Hypothalamus (tissue), 51 donors: ENCODE data around the gene STIM2.
"Not testable (repeated sequence)": the region's sequence is repeated elsewhere in the genome, so short reads cannot be mapped to it uniquely, and the experiment has no call there.

ENCODE experiments used
- DNase-seq, 51 donors: peaks; one replicate each; lab custom pipeline; 2025; lab: John Stamatoyannopoulos, UW

STIM2 gene

DNA sequence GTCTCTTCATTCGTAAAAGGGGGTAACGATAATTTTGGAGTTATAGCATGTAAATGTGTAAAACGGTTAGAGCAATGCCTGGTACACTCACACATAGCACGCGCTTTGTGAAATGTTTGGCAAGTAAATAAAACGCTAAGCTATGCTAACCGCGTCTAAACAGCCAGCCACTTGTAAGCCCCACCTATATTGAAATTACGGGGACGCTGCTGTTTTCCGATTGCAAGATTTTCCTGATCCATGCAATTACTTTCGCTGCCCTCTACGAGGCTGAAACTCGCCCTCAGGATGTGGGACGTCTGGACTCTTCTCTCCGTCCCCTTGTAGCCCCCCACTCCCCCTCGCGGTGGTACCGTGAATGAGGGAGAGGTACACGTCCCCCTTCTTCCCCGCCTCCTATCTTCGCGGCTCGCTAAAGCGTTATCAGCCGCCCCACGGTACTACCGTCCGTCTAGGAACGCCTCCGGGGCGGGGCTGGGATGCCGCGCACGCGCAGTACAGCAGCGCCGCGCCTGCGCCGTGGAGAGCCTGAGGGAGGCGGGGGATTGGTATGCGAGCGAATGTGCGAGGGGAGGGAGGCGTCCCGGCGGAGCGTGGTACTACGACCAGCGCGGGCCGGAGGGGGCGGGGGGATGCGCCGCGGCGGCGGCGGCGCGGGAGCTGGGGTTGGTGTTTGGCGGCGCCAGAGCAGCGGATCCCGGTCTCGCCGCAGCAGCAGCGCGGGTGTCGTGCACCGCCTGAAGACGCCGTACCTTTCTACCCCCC lies at the start of gene STIM2:
STIM2 (plus strand) TSS at position 685 of the 765 bp plus-strand sequence.
- DNase-seq: peak; percentile 63 to 99 (median 96)

GRCh38 chr4:26811571-26811970 lies 49.1 kb upstream of the STIM2 start:
- not testable (repeated sequence) for DNase-seq

DNA sequence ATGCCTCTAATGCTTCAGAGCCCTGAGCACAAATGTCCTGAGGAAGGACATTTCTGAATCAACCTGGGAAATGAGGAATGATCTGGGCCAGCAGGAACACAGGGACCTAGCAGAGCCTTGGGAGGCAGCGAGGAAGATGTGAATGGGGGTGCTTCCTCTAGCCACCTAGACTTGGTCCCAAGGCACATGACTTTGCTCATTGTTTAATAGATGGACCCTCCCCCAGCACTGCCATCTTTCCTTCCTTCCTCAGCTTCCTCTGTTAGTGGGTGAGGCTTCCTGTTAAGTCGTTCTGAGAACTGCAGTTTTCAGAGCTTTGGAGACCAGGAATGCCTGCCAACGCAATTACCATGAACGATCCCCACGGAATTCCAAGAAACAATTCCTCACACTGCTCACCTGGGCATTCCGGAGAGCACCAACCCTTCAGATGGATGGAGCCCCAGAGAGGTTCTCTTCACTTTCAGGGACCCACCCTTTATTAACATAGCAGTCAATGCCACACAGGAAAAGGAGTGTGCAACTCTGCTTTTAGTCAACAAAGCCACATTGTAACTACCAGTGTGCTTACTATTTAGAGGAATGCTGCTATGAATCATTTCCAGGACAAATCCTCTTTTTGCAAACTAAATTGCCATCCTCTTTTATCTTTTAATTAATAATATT lies 48.5 kb upstream of the STIM2 start:
- DNase-seq: no peak

DNA sequence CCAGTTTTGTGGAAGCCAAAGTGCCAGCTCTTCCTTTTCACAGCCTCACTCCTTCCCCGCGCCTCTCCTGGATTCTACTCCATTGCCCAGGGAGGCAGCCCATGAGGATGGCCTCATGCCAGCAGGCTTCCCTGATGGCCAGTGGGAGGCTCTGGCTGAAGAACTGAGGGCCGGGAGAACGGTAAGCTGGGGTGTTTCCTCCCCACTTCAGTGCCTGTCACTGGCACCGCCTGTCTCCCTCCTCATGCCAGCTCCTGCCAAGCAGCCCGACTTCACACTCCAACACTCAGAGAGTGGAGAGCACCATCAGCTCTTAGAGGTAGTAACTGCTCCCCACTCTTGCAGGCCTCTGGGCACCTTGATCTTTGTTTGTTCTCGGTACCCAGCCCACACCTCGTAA lies 46.9 kb upstream of the STIM2 start:
- peak in 4 of 51 donors; percentile 2 to 16 (median 5) for DNase-seq

DNA sequence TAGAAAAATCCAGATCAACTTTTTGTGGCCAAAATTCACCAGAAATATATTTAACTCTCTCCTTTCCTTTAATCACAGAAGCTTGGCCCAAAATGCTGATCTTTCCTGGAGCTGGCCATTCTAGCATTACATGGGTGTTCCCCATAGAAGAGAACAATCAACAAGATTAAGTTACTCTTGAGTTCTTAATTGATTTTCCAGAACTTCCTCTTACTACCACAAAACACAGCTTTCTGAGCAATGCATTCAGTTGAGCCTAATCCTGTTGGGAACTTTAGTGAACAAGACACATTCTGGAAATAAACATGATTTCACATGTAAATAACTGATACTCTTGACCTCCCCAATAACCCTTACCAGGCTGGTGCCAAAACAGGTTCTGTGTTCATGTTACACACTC lies 45.4 kb upstream of the STIM2 start:
- DNase-seq: no peak

DNA sequence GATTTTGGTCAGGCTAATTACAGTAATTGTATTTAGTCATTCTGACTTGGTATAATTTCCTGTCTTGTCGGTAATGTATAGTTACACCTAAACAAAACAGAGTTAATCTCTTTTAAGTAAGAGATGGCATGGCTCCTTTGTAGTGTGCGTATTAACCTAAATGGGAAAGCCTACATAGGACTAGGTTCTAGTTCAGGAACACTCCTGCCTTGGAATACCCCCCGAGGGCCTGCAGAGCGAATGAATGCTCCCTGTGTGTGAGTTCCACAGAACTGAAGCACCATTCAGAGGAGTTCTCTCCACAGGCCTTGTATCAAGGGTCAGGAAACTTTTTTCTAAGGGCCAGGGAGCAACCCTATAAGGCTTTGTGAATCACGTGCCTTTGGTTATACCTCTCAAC lies 44.9 kb upstream of the STIM2 start:
- DNase-seq: no peak

GRCh38 chr4:26819026-26819425 lies 41.6 kb upstream of the STIM2 start:
- no peak for DNase-seq

DNA sequence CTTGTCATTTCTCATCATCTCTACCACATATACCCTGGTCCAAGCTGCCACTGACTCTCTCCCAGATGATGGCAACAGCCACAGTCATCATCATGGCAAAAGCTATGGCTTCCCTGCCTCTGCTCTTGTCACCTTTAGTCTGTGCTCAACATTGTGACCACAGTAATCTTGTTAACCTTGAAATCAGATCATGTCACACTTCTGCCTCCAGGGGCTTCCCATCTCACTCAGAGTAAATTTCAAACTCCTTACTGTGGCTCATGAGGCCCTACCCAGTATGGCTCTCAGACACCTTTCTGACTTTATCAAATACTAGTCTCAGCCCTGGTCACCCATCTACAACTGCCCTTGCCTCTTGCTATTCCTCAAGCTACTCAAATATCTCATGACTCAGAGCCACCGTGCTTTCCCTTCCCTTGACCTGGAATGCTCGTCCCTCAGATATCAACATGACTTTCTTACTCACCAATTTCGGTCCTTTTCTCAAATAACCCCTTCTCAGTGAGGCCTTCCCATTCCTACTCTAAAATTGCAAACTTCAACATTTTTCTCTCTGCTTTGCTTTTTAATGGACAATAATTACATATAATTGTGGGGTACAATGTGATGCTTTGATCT lies 41.1 kb upstream of the STIM2 start:
- no peak for DNase-seq

DNA sequence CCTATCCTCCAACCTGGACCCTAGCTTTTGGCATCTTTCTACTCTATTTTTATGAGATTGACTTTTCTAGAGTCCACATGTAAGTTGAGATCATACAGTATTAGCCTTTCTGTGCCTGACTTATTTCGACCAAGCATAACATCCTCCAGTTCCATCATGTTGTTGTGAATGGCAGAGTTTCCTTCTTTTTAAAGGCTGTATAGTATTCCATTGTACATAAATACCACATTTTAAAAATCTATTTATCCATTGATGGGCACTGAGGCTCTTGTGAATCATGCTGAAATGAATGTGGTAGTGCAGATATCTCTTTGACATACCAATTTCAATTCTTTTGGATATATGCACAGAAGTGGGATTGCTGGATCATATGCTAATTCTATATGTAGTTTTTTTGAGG lies 40.3 kb upstream of the STIM2 start:
- DNase-seq: no peak

DNA sequence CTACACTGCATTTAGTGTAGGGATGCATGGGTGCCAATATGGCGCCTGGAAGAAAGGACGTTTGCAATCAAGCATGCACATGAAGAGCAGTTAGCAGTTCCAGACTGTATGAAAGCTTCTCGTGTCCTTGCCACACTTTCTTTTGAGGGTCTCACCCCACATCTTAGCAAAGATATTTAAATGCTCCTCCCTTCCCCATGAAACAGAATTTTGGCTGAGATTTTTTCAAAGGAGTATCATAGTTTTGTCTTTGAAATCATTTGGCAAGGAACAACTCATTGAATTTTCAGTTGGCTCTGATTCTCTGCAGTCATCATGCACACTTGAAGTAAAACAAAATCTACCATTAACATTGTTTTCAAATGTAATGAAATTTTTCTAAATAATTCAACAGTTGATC lies 39.6 kb upstream of the STIM2 start:
- no peak for DNase-seq

GRCh38 chr4:26821677-26822503 lies 38.8 kb upstream of the STIM2 start:
- no peak for DNase-seq

DNA sequence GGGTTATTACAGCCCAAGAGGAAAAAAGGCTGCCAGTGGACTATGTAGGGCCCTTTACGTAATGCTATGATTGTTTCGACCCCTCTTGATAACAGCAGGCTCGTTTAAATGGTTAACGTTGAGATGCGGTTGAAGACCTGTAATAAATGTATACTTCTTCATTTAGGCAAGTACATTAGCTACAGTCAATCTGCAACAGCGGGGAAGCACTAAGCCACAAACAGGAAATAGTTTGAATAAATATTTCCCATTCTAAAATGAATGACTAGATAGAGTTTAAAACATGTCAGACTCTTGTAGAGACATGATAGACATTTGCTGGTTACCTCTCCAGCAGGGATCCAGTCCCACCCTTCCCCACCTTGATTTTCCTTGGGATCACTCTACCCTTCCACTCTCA lies 38.1 kb upstream of the STIM2 start:
- DNase-seq: no peak

- DNase-seq: not testable (repeated sequence)
These were observed 37.7 kb upstream of the STIM2 start for GRCh38 chr4:26822974-26823373.

GRCh38 chr4:26823583-26823982 lies 37.1 kb upstream of the STIM2 start:
- no peak for DNase-seq

DNA sequence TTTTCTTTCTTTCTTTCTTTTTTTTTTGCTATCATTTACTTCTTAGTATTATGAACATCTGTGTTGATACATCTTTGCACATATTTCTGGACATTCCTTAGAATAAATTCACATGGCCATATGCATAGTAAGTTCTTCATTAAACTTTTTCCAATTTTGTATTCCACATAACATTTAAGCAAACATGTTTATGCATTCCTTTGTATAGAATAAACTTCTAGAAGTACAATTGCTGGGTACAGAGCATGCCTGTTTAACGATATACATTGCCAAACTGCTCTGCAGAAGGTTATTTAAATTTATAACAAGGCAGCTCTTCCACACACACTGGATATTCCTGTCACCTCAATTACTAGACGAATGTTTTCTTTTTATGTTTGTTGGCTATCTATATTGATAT lies 36.0 kb upstream of the STIM2 start:
- no peak for DNase-seq

DNA sequence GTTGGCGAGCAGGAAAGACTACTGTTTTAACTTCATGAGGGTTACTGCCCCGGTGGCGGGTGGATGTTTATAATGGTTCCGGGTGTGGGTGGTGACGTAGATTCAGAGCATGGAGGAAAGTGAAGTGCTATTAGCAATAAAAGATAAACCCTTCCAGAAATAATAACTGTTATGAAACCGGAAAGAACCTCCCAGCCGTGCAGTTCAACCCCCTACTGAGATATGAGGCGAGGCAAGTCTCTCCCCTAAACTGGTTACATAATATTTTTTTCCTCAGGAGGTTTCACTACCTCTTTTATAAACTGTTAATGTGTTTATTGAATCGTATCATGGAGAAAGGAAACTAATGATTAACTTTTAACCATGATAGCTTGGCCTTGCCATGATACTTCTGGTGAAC lies 33.9 kb upstream of the STIM2 start:
- DNase-seq: no peak

GRCh38 chr4:26827336-26827735 lies 33.3 kb upstream of the STIM2 start:
- not testable (repeated sequence) for DNase-seq

GRCh38 chr4:26827798-26828197 lies 32.8 kb upstream of the STIM2 start:
- DNase-seq: no peak

GRCh38 chr4:26829018-26829417 lies 31.6 kb upstream of the STIM2 start:
- DNase-seq: no peak

GRCh38 chr4:26830033-26830432 lies 30.6 kb upstream of the STIM2 start:
- no peak for DNase-seq

DNA sequence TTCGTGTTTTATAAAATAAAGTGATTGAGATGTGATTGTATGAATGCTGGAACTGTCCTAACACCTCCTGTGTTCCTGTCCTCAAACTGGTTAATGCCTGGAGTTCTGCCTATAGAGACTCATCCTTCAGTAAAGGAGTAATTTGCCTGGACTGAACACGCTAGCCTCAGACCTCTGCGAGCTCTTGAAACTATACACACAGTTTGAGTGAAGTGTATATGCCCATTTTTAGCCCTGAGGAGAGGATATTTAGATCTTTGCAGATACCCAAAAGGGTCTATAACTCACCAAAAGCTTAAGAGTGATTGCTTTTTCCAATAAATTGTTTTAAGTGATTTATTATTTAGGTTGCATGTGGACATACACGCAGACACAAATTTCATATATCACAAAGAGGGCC lies 29.9 kb upstream of the STIM2 start:
- DNase-seq: no peak
